GM18508 (cell line): Measurements from ENCODE around the gene UBXN11.
"Not testable (repeated sequence)": the region's sequence is repeated elsewhere in the genome, so short reads cannot be mapped to it uniquely, and the experiment has no call there.

Experiments
- ATAC-seq: cut with Tn5 transposase; IDR thresholded peaks from one replicate; pipeline ENCODE4 v1.9.1; 2021; ENCODE audit warnings: moderate number of reproducible peaks; ENCODE audit not compliant: insufficient read depth, unreplicated experiment

The UBXN11 gene

GRCh38 chr1:26307966-26308899, 1.8 kb upstream of the UBXN11 start:
- ATAC-seq, result not testable (repeated sequence)

- no peak for ATAC-seq
These were observed 936 bp upstream of the UBXN11 start for GRCh38 chr1:26307363-26307781.

- no peak for ATAC-seq
These were observed 658 bp downstream of the UBXN11 start for GRCh38 chr1:26305667-26306289.

GRCh38 chr1:26302733-26303405, 3.6 kb downstream of the UBXN11 start:
- ATAC-seq, result no peak

GRCh38 chr1:26300578-26301275, 5.7 kb downstream of the UBXN11 start:
- no peak for ATAC-seq

- ATAC-seq, result no peak
These were observed 8.7 kb downstream of the UBXN11 start for GRCh38 chr1:26297791-26298124.

GRCh38 chr1:26297057-26297790, 9.2 kb downstream of the UBXN11 start:
- no peak for ATAC-seq

GRCh38 chr1:26296340-26297056, 9.9 kb downstream of the UBXN11 start:
- ATAC-seq, result no peak

GRCh38 chr1:26295194-26296138, 11.0 kb downstream of the UBXN11 start:
- ATAC-seq, result no peak

- ATAC-seq, result no peak
These were observed 12.4 kb downstream of the UBXN11 start for GRCh38 chr1:26293911-26294463.

GRCh38 chr1:26292735-26293134, 13.7 kb downstream of the UBXN11 start:
- not testable (repeated sequence) for ATAC-seq

GRCh38 chr1:26291939-26292338, 14.5 kb downstream of the UBXN11 start:
- ATAC-seq, result no peak

- ATAC-seq, result no peak
These were observed 15.0 kb downstream of the UBXN11 start for GRCh38 chr1:26291433-26291832.

- no peak for ATAC-seq
These were observed 15.6 kb downstream of the UBXN11 start for GRCh38 chr1:26290882-26291261.

GRCh38 chr1:26290122-26290881, 16.1 kb downstream of the UBXN11 start:
- ATAC-seq, result no peak

GRCh38 chr1:26289158-26290059, 17.0 kb downstream of the UBXN11 start:
- no peak for ATAC-seq
